Measurements from ENCODE around the gene IQSEC3.
A peak's percentile ranks its signal among the peaks of the same experiment; 100 is the strongest.
"Not testable (repeated sequence)": the region's sequence is repeated elsewhere in the genome, so short reads cannot be mapped to it uniquely, and the experiment has no call there.

The IQSEC3 gene

GRCh38 chr12:66428-66781, at the start of gene IQSEC3:
Gene IQSEC3 (plus strand): TSS chr12:66767. CDS start chr12:66883, 116 bp downstream.
- POLR2A ChIA-PET; H3K27ac ChIP-seq (ENCODE audit: extremely low read depth, low read depth, low read length); H3K9me3 ChIP-seq (ENCODE audit: control insufficient read depth, insufficient read depth, low read depth, low read length); H3K36me3 ChIP-seq (ENCODE audit: control insufficient read depth in 2 of 2, insufficient read depth in 1 of 2, low read length in 2 of 2); H3K4me1 ChIP-seq (ENCODE audit: control insufficient read depth, insufficient read depth, low read length); CTCF ChIA-PET: not testable (repeated sequence)
- peak within 1 kb of the TSS; percentile 17 for H3K4me3 ChIP-seq (ENCODE audit: low read depth, low read length)

GRCh38 chr12:17370-18340, 48.9 kb upstream of the IQSEC3 start:
- H3K4me3 ChIP-seq (ENCODE audit: low read depth, low read length); H3K27ac ChIP-seq (ENCODE audit: extremely low read depth, low read depth, low read length); CTCF ChIA-PET; H3K4me1 ChIP-seq (ENCODE audit: control insufficient read depth, insufficient read depth, low read length); POLR2A ChIA-PET; H3K9me3 ChIP-seq (ENCODE audit: control insufficient read depth, insufficient read depth, low read depth, low read length): not testable (repeated sequence)
- H3K36me3 ChIP-seq (ENCODE audit: control insufficient read depth in 2 of 2, insufficient read depth in 1 of 2, low read length in 2 of 2) = peaks cover 0 to 19% of the 10 kb centered on the region in 2 experiments; a peak in 1 of 3 replicates

- peaks cover 0 to 19% of the 10 kb centered on the region in 2 experiments; a peak in 1 of 3 replicates for H3K36me3 ChIP-seq (ENCODE audit: control insufficient read depth in 2 of 2, insufficient read depth in 1 of 2, low read length in 2 of 2)
- H3K4me3 ChIP-seq (ENCODE audit: low read depth, low read length); CTCF ChIA-PET; H3K9me3 ChIP-seq (ENCODE audit: control insufficient read depth, insufficient read depth, low read depth, low read length); POLR2A ChIA-PET; H3K4me1 ChIP-seq (ENCODE audit: control insufficient read depth, insufficient read depth, low read length); H3K27ac ChIP-seq (ENCODE audit: extremely low read depth, low read depth, low read length): not testable (repeated sequence)
Observed at GRCh38 chr12:18821-19567, 47.6 kb upstream of the IQSEC3 start.

GRCh38 chr12:19906-20305, 46.7 kb upstream of the IQSEC3 start:
- peaks cover 0 to 19% of the 10 kb centered on the region in 2 experiments; a peak in 1 of 3 replicates for H3K36me3 ChIP-seq (ENCODE audit: control insufficient read depth in 2 of 2, insufficient read depth in 1 of 2, low read length in 2 of 2)
- POLR2A ChIA-PET; H3K27ac ChIP-seq (ENCODE audit: extremely low read depth, low read depth, low read length); H3K4me1 ChIP-seq (ENCODE audit: control insufficient read depth, insufficient read depth, low read length); CTCF ChIA-PET; H3K9me3 ChIP-seq (ENCODE audit: control insufficient read depth, insufficient read depth, low read depth, low read length); H3K4me3 ChIP-seq (ENCODE audit: low read depth, low read length): not testable (repeated sequence)

- ChIA-PET POLR2A (no interaction called here), CTCF (no interaction called here)
- H3K9me3 ChIP-seq (ENCODE audit: control insufficient read depth, insufficient read depth, low read depth, low read length) = no peaks in the 10 kb centered on the region
- peak; percentile 28; the same call in 1 of the 2 replicates for TF ChIP-seq ZBTB17 (tag by site-specific recombination; IDR thresholded peaks at IDR 0.05)
- TF ChIP-seq ZNF670 (tag by site-specific recombination; IDR thresholded peaks at IDR 0.05; ENCODE audit: low read depth) = no peak
- no peak for TF ChIP-seq ZNF354C (tag by site-specific recombination; IDR thresholded peaks at IDR 0.05; ENCODE audit: borderline replicate concordance, low read depth)
- H3K4me1 ChIP-seq (ENCODE audit: control insufficient read depth, insufficient read depth, low read length) = no peaks in the 10 kb centered on the region
- no peak overlapping the region for H3K27ac ChIP-seq (ENCODE audit: extremely low read depth, low read depth, low read length)
- peaks cover 0 to 19% of the 10 kb centered on the region in 2 experiments; a peak in 1 of 3 replicates for H3K36me3 ChIP-seq (ENCODE audit: control insufficient read depth in 2 of 2, insufficient read depth in 1 of 2, low read length in 2 of 2)
- no peak overlapping the region for H3K4me3 ChIP-seq (ENCODE audit: low read depth, low read length)
Observed at GRCh38 chr12:20757-21156, 45.8 kb upstream of the IQSEC3 start.

GRCh38 chr12:21301-22189, 45.0 kb upstream of the IQSEC3 start:
- Histone ChIP-seq H3K4me3 (ENCODE audit: low read depth, low read length) (no peak overlapping the region), H3K27ac (ENCODE audit: extremely low read depth, low read depth, low read length) (no peak overlapping the region), H3K4me1 (ENCODE audit: control insufficient read depth, insufficient read depth, low read length) (no peaks in the 10 kb centered on the region), H3K9me3 (ENCODE audit: control insufficient read depth, insufficient read depth, low read depth, low read length) (no peaks in the 10 kb centered on the region), H3K36me3 (ENCODE audit: control insufficient read depth in 2 of 2, insufficient read depth in 1 of 2, low read length in 2 of 2) (peaks cover 0 to 19% of the 10 kb centered on the region in 2 experiments; a peak in 1 of 3 replicates)
- CTCF ChIA-PET = no interaction called here
- POLR2A ChIA-PET = no interaction called here
- no peak for TF ChIP-seq ZNF2 (tag by site-specific recombination; IDR thresholded peaks at IDR 0.05)
- no peak for TF ChIP-seq BCL6B (tag by site-specific recombination; IDR thresholded peaks at IDR 0.05)
- TF ChIP-seq ZNF830 (tag by site-specific recombination; IDR thresholded peaks at IDR 0.05; ENCODE audit: low read depth) = no peak
- TF ChIP-seq ZNF747 (tag by site-specific recombination; IDR thresholded peaks at IDR 0.05) = no peak
- TF ChIP-seq KLF16 (tag by site-specific recombination; IDR thresholded peaks at IDR 0.05) = no peak
- no peak for TF ChIP-seq ZNF654 (tag by site-specific recombination; IDR thresholded peaks at IDR 0.05; ENCODE audit: low read depth)
